Keratinocyte (primary cell): Measurements from ENCODE around the gene FPGT. TPM values are rescaled to one million over a fixed set of nuclear protein-coding genes. Genes with fewer than 3 reads are reported as not detected.

Experiments used
- DNase-seq: peaks from one replicate; pipeline ENCODE4 v3.0.0-alpha.2; 2011; ENCODE audit warnings: low read depth, missing footprints, low spot score
- FAIRE-seq: peaks from 2 replicates; lab custom pipeline; 2011; peaks lifted over from hg19 to GRCh38; lab: Jason Lieb, UNC
- H2AFZ ChIP-seq: 2 replicates; pipeline ENCODE4 v1.6.0; 2012; ENCODE audit warnings: low read length, control low read depth, inconsistent platforms; ENCODE audit not compliant: control insufficient read depth
- H3K27ac ChIP-seq: 2 replicates; pipeline ENCODE4 v1.5.1; 2011; ENCODE audit warnings: low read length; ENCODE audit not compliant: control insufficient read depth, insufficient read depth
- H3K27me3 ChIP-seq: 3 replicates; pipeline ENCODE4 v1.6.0; 2011; ENCODE audit warnings: low read length; ENCODE audit not compliant: control insufficient read depth, insufficient read depth; ENCODE audit errors: extremely low read depth
- H3K36me3 ChIP-seq, 2 experiments: 2 replicates in 1 of 2; 3 replicates in 1 of 2; pipeline ENCODE4 v1.5.1; 2011; ENCODE audit warnings: low read length in 2 of 2, mild to moderate bottlenecking in 1 of 2; ENCODE audit not compliant: control insufficient read depth in 2 of 2, insufficient read depth in 2 of 2; ENCODE audit errors: extremely low read depth in 1 of 2
- H3K4me1 ChIP-seq: 3 replicates; pipeline ENCODE4 v1.5.1; 2011; ENCODE audit warnings: low read length; ENCODE audit not compliant: control insufficient read depth, insufficient read depth; ENCODE audit errors: extremely low read depth
- H3K4me2 ChIP-seq: 3 replicates; pipeline ENCODE4 v1.6.0; 2011; ENCODE audit warnings: low read depth, low read length; ENCODE audit not compliant: control insufficient read depth, insufficient read depth; ENCODE audit errors: extremely low read depth
- H3K4me3 ChIP-seq, 3 experiments: fragments of 200-600 bp in 1 of 3; sonication (generic) in 1 of 3; 2 replicates in 2 of 3; 3 replicates in 1 of 3; pipeline ENCODE4 v1.5.1; 2011 to 2016; ENCODE audit warnings: low read length in 3 of 3, mild to moderate bottlenecking in 3 of 3, control low read depth in 2 of 3, inconsistent platforms in 1 of 3, low read depth in 1 of 3, mixed read lengths in 1 of 3, mixed run types in 1 of 3, moderate library complexity in 1 of 3; ENCODE audit not compliant: control insufficient read depth in 2 of 3, insufficient read depth in 2 of 3; ENCODE audit errors: extremely low read depth in 1 of 3
- H3K79me2 ChIP-seq: 2 replicates; pipeline ENCODE4 v1.6.0; 2012; ENCODE audit warnings: low read length; ENCODE audit not compliant: control insufficient read depth, insufficient read depth
- H3K9ac ChIP-seq: 3 replicates; pipeline ENCODE4 v1.6.0; 2011; ENCODE audit warnings: low read length; ENCODE audit not compliant: control insufficient read depth, insufficient read depth; ENCODE audit errors: extremely low read depth
- H3K9me1 ChIP-seq: 3 replicates; pipeline ENCODE4 v1.6.0; 2011; ENCODE audit warnings: low read length; ENCODE audit not compliant: control insufficient read depth, insufficient read depth; ENCODE audit errors: extremely low read depth
- H3K9me3 ChIP-seq: 2 replicates; pipeline ENCODE4 v1.5.1; 2012; ENCODE audit warnings: low read depth, low read length; ENCODE audit not compliant: control insufficient read depth
- H4K20me1 ChIP-seq: 3 replicates; pipeline ENCODE4 v1.6.0; 2011; ENCODE audit warnings: low read length; ENCODE audit not compliant: control insufficient read depth, insufficient read depth; ENCODE audit errors: extremely low read depth
- EZH2 ChIP-seq: IDR thresholded peaks from one replicate; pipeline ENCODE4 v1.6.1; 2012; ENCODE audit warnings: inconsistent platforms, mild to moderate bottlenecking, low read length, moderate library complexity
- dilution Hi-C: fragments of 300-500 bp; cut with MboI; formaldehyde crosslinking; loops from one replicate; pipeline ENCODE4 v1.7.0; 2020; ENCODE audit warnings: low sequenced_read_pairs; ENCODE audit not compliant: extremely low pct_ligation_motif_present
- polyA plus RNA-seq, 5 experiments: library from polyadenylated mRNA; depleted of rRNA in 3 of 5; stranded (reverse) in 3 of 5; stranded (forward) in 1 of 5; unstranded in 1 of 5; fragments of >200 nt; gene quantifications; 1 replicate in 1 of 5; 2 replicates in 3 of 5; 3 replicates in 1 of 5; pipeline versions ENCODE4 v1.2.1 to v1.2.3, GENCODE V29; 2011 to 2012; ENCODE audit warnings: missing spikeins in 2 of 5, low read depth in 1 of 5, low replicate concordance in 1 of 5
- TF ChIP-seq, protein P1 (sequence below), 3 experiments: IDR thresholded peaks in 1 of 3; conservative IDR thresholded peaks in 1 of 3; optimal IDR thresholded peaks in 1 of 3; 2 replicates in 2 of 3; 3 replicates in 1 of 3; pipeline versions ENCODE3 to v1.5.1; 2011; ENCODE audit warnings: low read length in 3 of 3, mild to moderate bottlenecking in 3 of 3, moderate library complexity in 2 of 3, control low read depth in 1 of 3, inconsistent platforms in 1 of 3; ENCODE audit not compliant: insufficient read depth in 2 of 3; ENCODE audit errors: extremely low read depth in 1 of 3

FPGT gene
- polyA plus RNA-seq, 1 donor (not counting 4 experiments of a cell fraction or from before 2014, with no cell fraction given) = 23.6 TPM

DNA sequence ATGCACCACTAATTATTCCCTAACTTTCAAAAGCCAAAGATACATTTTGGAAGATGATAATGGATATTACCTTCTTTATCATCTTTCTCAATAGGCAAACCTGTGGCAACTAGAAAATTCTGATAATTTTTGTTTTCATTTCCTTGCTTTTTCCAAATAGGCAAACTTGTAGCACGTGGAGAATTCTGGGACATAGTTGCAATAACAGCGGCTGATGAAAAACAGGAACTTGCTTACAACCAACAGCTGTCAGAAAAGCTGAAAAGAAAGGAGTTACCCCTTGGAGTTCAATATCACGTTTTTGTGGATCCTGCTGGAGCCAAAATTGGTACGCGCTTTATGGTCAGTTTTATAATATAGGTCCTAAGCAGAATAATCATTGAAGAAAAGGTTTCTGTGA lies 1.5 kb downstream of the FPGT start:
- Histone ChIP-seq H3K4me1 (peaks cover 7% of the 10 kb centered on the region), H3K27me3 (no peaks in the 10 kb centered on the region), H3K4me2 (no peak overlapping the region), H3K27ac (no peak overlapping the region), H3K79me2 (peaks cover 4% of the 10 kb centered on the region), H2AFZ (no peak overlapping the region), H3K9me1 (no peaks in the 10 kb centered on the region), H3K9ac (no peak overlapping the region), H3K36me3 (no peaks in the 10 kb centered on the region), H3K4me3 (no peak overlapping the region), H4K20me1 (no peaks in the 10 kb centered on the region), H3K9me3 (no peaks in the 10 kb centered on the region)
- no peak for TF ChIP-seq EZH2
- TF ChIP-seq, protein P1, sequence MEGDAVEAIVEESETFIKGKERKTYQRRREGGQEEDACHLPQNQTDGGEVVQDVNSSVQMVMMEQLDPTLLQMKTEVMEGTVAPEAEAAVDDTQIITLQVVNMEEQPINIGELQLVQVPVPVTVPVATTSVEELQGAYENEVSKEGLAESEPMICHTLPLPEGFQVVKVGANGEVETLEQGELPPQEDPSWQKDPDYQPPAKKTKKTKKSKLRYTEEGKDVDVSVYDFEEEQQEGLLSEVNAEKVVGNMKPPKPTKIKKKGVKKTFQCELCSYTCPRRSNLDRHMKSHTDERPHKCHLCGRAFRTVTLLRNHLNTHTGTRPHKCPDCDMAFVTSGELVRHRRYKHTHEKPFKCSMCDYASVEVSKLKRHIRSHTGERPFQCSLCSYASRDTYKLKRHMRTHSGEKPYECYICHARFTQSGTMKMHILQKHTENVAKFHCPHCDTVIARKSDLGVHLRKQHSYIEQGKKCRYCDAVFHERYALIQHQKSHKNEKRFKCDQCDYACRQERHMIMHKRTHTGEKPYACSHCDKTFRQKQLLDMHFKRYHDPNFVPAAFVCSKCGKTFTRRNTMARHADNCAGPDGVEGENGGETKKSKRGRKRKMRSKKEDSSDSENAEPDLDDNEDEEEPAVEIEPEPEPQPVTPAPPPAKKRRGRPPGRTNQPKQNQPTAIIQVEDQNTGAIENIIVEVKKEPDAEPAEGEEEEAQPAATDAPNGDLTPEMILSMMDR (optimal IDR thresholded peaks at IDR 0.05 in 1 of 3, IDR thresholded peaks at IDR 0.05 in 1 of 3, conservative IDR thresholded peaks at IDR 0.05 in 1 of 3; ENCODE audit: extremely low read depth in 1 of 3, insufficient read depth in 2 of 3, low read length in 3 of 3) = no peak
- dilution Hi-C loops = no loop called here
- FAIRE-seq = no peak
- DNase-seq = no peak

DNA sequence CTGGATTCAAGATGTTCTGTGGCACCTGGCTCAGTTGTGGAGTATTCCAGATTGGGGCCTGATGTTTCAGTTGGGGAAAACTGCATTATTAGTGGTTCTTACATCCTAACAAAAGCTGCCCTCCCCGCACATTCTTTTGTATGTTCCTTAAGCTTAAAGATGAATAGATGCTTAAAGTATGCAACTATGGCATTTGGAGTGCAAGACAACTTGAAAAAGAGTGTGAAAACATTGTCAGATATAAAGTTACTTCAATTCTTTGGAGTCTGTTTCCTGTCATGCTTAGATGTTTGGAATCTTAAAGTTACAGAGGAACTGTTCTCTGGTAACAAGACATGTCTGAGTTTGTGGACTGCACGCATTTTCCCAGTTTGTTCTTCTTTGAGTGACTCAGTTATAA lies 7.2 kb downstream of the FPGT start:
- H3K9me1 ChIP-seq = no peaks in the 10 kb centered on the region
- H3K4me1 ChIP-seq = no peaks in the 10 kb centered on the region
- no peaks in the 10 kb centered on the region for H3K27me3 ChIP-seq
- H3K36me3 ChIP-seq = peaks cover 0 to 2% of the 10 kb centered on the region in 2 experiments
- no peak overlapping the region for H3K9ac ChIP-seq
- TF ChIP-seq, protein P1 (optimal IDR thresholded peaks at IDR 0.05 in 1 of 3, IDR thresholded peaks at IDR 0.05 in 1 of 3, conservative IDR thresholded peaks at IDR 0.05 in 1 of 3; ENCODE audit: extremely low read depth in 1 of 3, insufficient read depth in 2 of 3, low read length in 3 of 3) = no peak
- no peak for TF ChIP-seq EZH2
- no peak overlapping the region for H2AFZ ChIP-seq
- no peaks in the 10 kb centered on the region for H4K20me1 ChIP-seq
- H3K4me2 ChIP-seq = no peak overlapping the region
- no peak overlapping the region for H3K27ac ChIP-seq
- H3K4me3 ChIP-seq = no peak overlapping the region
- DNase-seq (no peak), FAIRE-seq (no peak)
- no peaks in the 10 kb centered on the region for H3K9me3 ChIP-seq
- dilution Hi-C loops = no loop called here
- H3K79me2 ChIP-seq = no peaks in the 10 kb centered on the region
